ENCODE measurements around the gene UQCRQ. TPM values are rescaled to one million over a fixed set of nuclear protein-coding genes. Genes with fewer than 3 reads are reported as not detected.

The UQCRQ gene
- total RNA-seq, 6 donors from 2014 or later = 44.6 to 327 (median 103) TPM

GRCh38 chr5:132821350-132821749 is 45.1 kb upstream of the UQCRQ start:
- Histone ChIP-seq H3K4me1 (peaks cover 12 to 35% (median 20%) of the 10 kb centered on the region in 4 donors), H3K27ac (no peak overlapping the region), H3K9me3 (no peaks in the 10 kb centered on the region), H3K36me3 (peaks cover 0 to 30% (median 8%) of the 10 kb centered on the region in 4 donors), H3K27me3 (peaks cover 0 to 8% (median 3%) of the 10 kb centered on the region in 4 donors), H3K4me3 (no peak overlapping the region)
- no peak for ATAC-seq (ENCODE audit: low FRiP score in 2 of 2)
- no peak for DNase-seq
- 91 to 100% methylated on average over 3 of the region's 3 CpGs for WGBS, 2 donors
- TF ChIP-seq EP300 (IDR thresholded peaks at IDR 0.05) = no peak
- TF ChIP-seq POLR2AphosphoS5 (IDR thresholded peaks at IDR 0.05) = no peak
- TF ChIP-seq POLR2A (IDR thresholded peaks at IDR 0.05) = no peak
- no peak for TF ChIP-seq CTCF (IDR thresholded peaks at IDR 0.05)

DNA sequence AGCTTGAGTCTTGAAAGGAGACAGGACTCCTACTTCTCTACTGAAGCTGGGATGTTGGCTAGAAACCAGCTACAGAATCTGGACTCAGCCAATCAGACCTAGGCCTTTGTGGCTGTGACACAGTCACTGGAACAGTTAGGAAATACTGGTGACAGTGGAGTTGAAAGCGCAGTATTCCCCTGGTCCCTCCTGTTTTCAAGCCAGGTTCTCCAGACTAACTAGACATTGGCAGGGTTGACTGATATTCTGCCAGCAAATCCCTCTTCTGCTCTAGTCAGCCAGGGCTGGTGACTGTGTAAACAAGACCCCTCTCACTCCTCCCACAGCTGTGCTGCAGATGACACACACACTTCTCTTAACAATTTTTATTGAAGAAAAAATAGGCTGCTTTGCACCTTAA is 44.7 kb upstream of the UQCRQ start:
- H3K4me3 ChIP-seq = no peak overlapping the region

DNA sequence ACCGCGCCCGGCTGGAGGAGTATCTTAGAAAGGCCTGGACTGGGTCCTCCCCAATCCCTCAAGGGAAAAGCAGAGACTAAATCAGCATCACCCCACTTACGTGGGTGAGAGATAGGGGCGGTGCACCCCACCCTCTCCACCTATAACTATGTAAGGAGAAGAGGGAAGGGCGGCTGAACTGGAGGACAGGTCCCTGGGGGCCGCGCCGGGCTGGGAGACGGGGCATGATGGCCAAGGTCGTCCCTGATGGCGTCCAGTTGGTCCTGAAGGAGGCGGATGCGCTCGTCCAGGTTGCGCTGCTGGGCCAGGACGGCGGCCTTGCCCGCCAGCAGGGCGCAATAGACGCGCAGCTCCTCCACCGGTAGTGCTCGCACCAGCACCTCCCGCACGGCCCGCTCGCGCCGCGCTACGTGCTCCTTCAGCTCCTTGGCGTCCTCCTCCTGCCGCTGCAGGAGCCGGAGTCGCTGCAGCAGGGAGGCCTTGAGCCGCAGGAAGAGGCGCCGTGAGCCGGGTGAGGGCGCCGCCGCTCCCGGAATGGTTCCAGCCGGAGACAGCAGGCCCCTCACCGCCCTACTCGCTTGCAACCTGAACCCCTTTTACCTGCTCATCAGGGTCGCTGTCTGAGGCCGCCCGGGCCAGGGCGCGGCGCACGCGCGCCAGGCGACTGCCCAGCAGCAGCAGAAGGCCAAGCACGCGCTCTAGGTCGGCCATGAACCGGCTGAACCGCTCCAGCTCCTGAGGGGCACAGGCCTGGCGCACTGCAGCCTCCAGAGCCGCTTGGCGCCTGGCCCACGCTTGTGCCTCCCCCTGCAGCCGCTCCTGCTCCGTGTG is 43.6 kb upstream of the UQCRQ start:
- peaks cover 0 to 30% (median 10%) of the 10 kb centered on the region in 4 donors for H3K36me3 ChIP-seq
- 38 to 75% methylated on average over 34 to 67 of the region's 68 CpGs for WGBS, 2 donors
- ATAC-seq (ENCODE audit: low FRiP score in 2 of 2) = peak in 1 of 2 donors; percentile 9
- H3K27me3 ChIP-seq = peaks cover 0 to 8% (median 3%) of the 10 kb centered on the region in 4 donors
- no peak for TF ChIP-seq POLR2A (IDR thresholded peaks at IDR 0.05)
- no peak for TF ChIP-seq EP300 (IDR thresholded peaks at IDR 0.05)
- peak in 3 of 6 experiments; percentile 7 to 14 (median 9) for TF ChIP-seq CTCF (IDR thresholded peaks at IDR 0.05)
- peak in 1 of 2 donors; percentile 89 for DNase-seq
- peaks cover 17 to 42% (median 25%) of the 10 kb centered on the region in 4 donors for H3K4me1 ChIP-seq
- H3K9me3 ChIP-seq = no peaks in the 10 kb centered on the region
- H3K27ac ChIP-seq = no peak overlapping the region
- peak overlapping the region in 2 of 4 donors; percentile 20 to 25 for H3K4me3 ChIP-seq

More for the DNA sequence above, 44.7 kb upstream of the UQCRQ start:
- ATAC-seq (ENCODE audit: low FRiP score in 2 of 2) (no peak), DNase-seq (no peak)
- 80 to 83% methylated on average over 1 of the region's 1 CpG for WGBS, 2 donors
- Histone ChIP-seq H3K36me3 (peaks cover 0 to 30% (median 8%) of the 10 kb centered on the region in 4 donors), H3K27me3 (peaks cover 0 to 8% (median 3%) of the 10 kb centered on the region in 4 donors), H3K4me1 (peaks cover 14 to 39% (median 22%) of the 10 kb centered on the region in 4 donors), H3K27ac (no peak overlapping the region), H3K9me3 (no peaks in the 10 kb centered on the region)
- TF ChIP-seq POLR2A (IDR thresholded peaks at IDR 0.05) = no peak
- no peak for TF ChIP-seq EP300 (IDR thresholded peaks at IDR 0.05)
- TF ChIP-seq CTCF (IDR thresholded peaks at IDR 0.05) = no peak
- TF ChIP-seq POLR2AphosphoS5 (IDR thresholded peaks at IDR 0.05) = no peak

GRCh38 chr5:132823481-132824050 is 42.9 kb upstream of the UQCRQ start:
- Histone ChIP-seq H3K4me3 (no peak overlapping the region), H3K9me3 (no peaks in the 10 kb centered on the region), H3K4me1 (peaks cover 20 to 42% (median 28%) of the 10 kb centered on the region in 4 donors), H3K36me3 (peaks cover 0 to 30% (median 10%) of the 10 kb centered on the region in 4 donors), H3K27ac (no peak overlapping the region), H3K27me3 (peaks cover 0 to 8% (median 3%) of the 10 kb centered on the region in 4 donors)
- WGBS, 2 donors = 93 to 100% methylated on average over 2 to 7 of the region's 7 CpGs
- ATAC-seq (ENCODE audit: low FRiP score in 2 of 2) = no peak
- TF ChIP-seq POLR2A (IDR thresholded peaks at IDR 0.05) (no peak), CTCF (IDR thresholded peaks at IDR 0.05) (no peak), EP300 (IDR thresholded peaks at IDR 0.05) (no peak), POLR2AphosphoS5 (IDR thresholded peaks at IDR 0.05) (no peak)
- no peak for DNase-seq

All from upper lobe of left lung (tissue), 6 donors.